HCT116 (cell line): ENCODE measurements around the gene MCOLN1. TPM values are rescaled to one million over a fixed set of nuclear protein-coding genes. Genes with fewer than 3 reads are reported as not detected.

Experiments
- ATAC-seq: fragments of 200-7000 bp; cut with Tn5 transposase; 2 replicates; pipeline ENCODE4 v1.9.1; 2020; ENCODE audit warnings: mild to moderate bottlenecking, moderate library complexity
- BruUV-seq: library from RNA; stranded (reverse); fragments of 400-500 nt; replicated peaks from 2 replicates; lab custom pipeline; 2021; lab: Mats Ljungman, UMichigan
- CTCF ChIA-PET: fragments of 300-600 bp; sonication (Branson Sonifier 250); formaldehyde crosslinking; loops from one replicate; lab custom pipeline; 2021; ENCODE audit warnings: antibody characterized with exemption; lab: Charles Lee
- POLR2A ChIA-PET: fragments of 300-600, 350-600 bp; sonication (Branson Sonifier 250); formaldehyde crosslinking; loops from one replicate; lab custom pipeline; 2021; ENCODE audit warnings: antibody characterized with exemption; lab: Charles Lee
- RAD21 ChIA-PET, 2 experiments: fragments of 300-600 bp; sonication (Branson Sonifier 250); formaldehyde crosslinking; loops; one replicate each; lab custom pipeline; 2023; ENCODE audit warnings: low total read pairs in 2 of 2; ENCODE audit not compliant: uncharacterized antibody in 2 of 2, unreplicated experiment in 2 of 2, low non-redundant PET in 1 of 2; lab: Charles Lee
- DNase-seq: peaks from one replicate; pipeline ENCODE4 v3.0.0-alpha.2; 2010; ENCODE audit warnings: low read depth, low spot score
- H2AFZ ChIP-seq: fragments of 200-600 bp; shearing (Covaris generic), sonication (generic); 2 replicates; pipeline ENCODE4 v1.6.1; 2017; ENCODE audit warnings: low read depth, mixed run types, mixed read lengths, antibody characterized with exemption, low read length; ENCODE audit not compliant: poor library complexity, severe bottlenecking
- H3K27ac ChIP-seq: 2 replicates; pipeline ENCODE4 v1.5.1; 2012; ENCODE audit warnings: low read depth, low read length
- H3K27me3 ChIP-seq: fragments of 200-600 bp; sonication (generic); 2 replicates; pipeline ENCODE4 v1.6.1; 2016; ENCODE audit warnings: mixed run types, low read length, mixed read lengths; ENCODE audit not compliant: insufficient read depth
- H3K36me3 ChIP-seq, 2 experiments: fragments of 200-500 bp in 1 of 2; fragments of 200-600 bp in 1 of 2; sonication (Bioruptor generic) in 1 of 2; sonication (generic) in 1 of 2; 2 replicates each; pipeline versions ENCODE4 v1.5.1 to v1.6.1; 2014 to 2016; ENCODE audit warnings: low read length in 2 of 2, inconsistent platforms in 1 of 2, mixed read lengths in 1 of 2, mixed run types in 1 of 2; ENCODE audit not compliant: insufficient read depth in 2 of 2, control insufficient read depth in 1 of 2
- H3K4me1 ChIP-seq, 2 experiments: fragments of 200-600 bp in 1 of 2; sonication (generic) in 1 of 2; 2 replicates each; pipeline versions ENCODE4 v1.5.1 to v1.6.1; 2012 to 2017; ENCODE audit warnings: low read length in 2 of 2, inconsistent platforms in 1 of 2, mild to moderate bottlenecking in 1 of 2, mixed read lengths in 1 of 2, mixed run types in 1 of 2, moderate library complexity in 1 of 2; ENCODE audit not compliant: insufficient read depth in 2 of 2, control insufficient read depth in 1 of 2
- H3K4me2 ChIP-seq: fragments of 200-600 bp; sonication (generic); 2 replicates; pipeline ENCODE4 v1.6.1; 2017; ENCODE audit warnings: mixed run types, low read length, mixed read lengths
- H3K4me3 ChIP-seq, 2 experiments: fragments of 200-600 bp in 1 of 2; sonication (generic) in 1 of 2; replicated peaks in 1 of 2; 2 replicates each; pipeline ENCODE4 v1.5.1; 2011 to 2016; ENCODE audit warnings: low read length in 2 of 2, control low read depth in 1 of 2, low read depth in 1 of 2, mild to moderate bottlenecking in 1 of 2, mixed read lengths in 1 of 2, mixed run types in 1 of 2
- H3K79me2 ChIP-seq: fragments of 200-600 bp; sonication (generic); 2 replicates; pipeline ENCODE4 v1.6.1; 2017; ENCODE audit warnings: mild to moderate bottlenecking, mixed run types, low read length, moderate library complexity, mixed read lengths; ENCODE audit not compliant: insufficient read depth
- H3K9ac ChIP-seq: fragments of 200-600 bp; sonication (generic); 2 replicates; pipeline ENCODE4 v1.6.1; 2016; ENCODE audit warnings: low read length, mixed read lengths
- H3K9me2 ChIP-seq: fragments of 200-600 bp; sonication (generic), shearing (Covaris generic); 2 replicates; pipeline ENCODE4 v1.6.1; 2017; ENCODE audit warnings: mixed run types, mild to moderate bottlenecking, moderate library complexity; ENCODE audit not compliant: insufficient read depth
- H3K9me3 ChIP-seq, 2 experiments: fragments of 200-500 bp in 1 of 2; fragments of 200-600 bp in 1 of 2; sonication (Bioruptor generic) in 1 of 2; sonication (generic) in 1 of 2; 2 replicates each; pipeline ENCODE4 v1.6.1; 2014 to 2017; ENCODE audit warnings: low read length in 2 of 2, mixed read lengths in 2 of 2, inconsistent platforms in 1 of 2, low read depth in 1 of 2, mild to moderate bottlenecking in 1 of 2, mixed run types in 1 of 2, moderate library complexity in 1 of 2; ENCODE audit not compliant: control insufficient read depth in 1 of 2, insufficient read depth in 1 of 2
- H4K20me1 ChIP-seq: fragments of 200-600 bp; sonication (generic), shearing (Covaris generic); 2 replicates; pipeline ENCODE4 v1.6.1; 2017; ENCODE audit warnings: mixed run types, mild to moderate bottlenecking, moderate library complexity; ENCODE audit not compliant: insufficient read depth
- CEBPB ChIP-seq: IDR thresholded peaks from 2 replicates; pipeline ENCODE4 v1.6.1; 2012; ENCODE audit warnings: low read depth
- EGR1 ChIP-seq: IDR thresholded peaks from 2 replicates; pipeline ENCODE4 v1.6.1; 2012; ENCODE audit warnings: low read depth
- EZH2 ChIP-seq: fragments of 200-600 bp; sonication (generic); IDR thresholded peaks from 2 replicates; pipeline ENCODE4 v1.6.1; 2017; ENCODE audit warnings: antibody characterized with exemption, mixed run types
- EZH2phosphoT487 ChIP-seq: fragments of 200-600 bp; IDR thresholded peaks from 2 replicates; pipeline ENCODE4 v1.6.1; 2018; ENCODE audit warnings: antibody characterized with exemption, borderline replicate concordance
- MAX ChIP-seq: IDR thresholded peaks from 2 replicates; pipeline ENCODE4 v1.6.1; 2012
- POLR2A ChIP-seq: IDR thresholded peaks from 2 replicates; pipeline ENCODE4 v1.7.0; 2011; ENCODE audit warnings: borderline replicate concordance; ENCODE audit not compliant: insufficient read depth, insufficient read length; ENCODE audit errors: extremely low read depth
- RAD21 ChIP-seq: IDR thresholded peaks from 2 replicates; pipeline ENCODE4 v1.6.1; 2012; ENCODE audit warnings: low read depth, mild to moderate bottlenecking
- SIN3A ChIP-seq: IDR thresholded peaks from 2 replicates; pipeline ENCODE4 v1.6.1; 2012; ENCODE audit warnings: low read depth
- SP1 ChIP-seq: IDR thresholded peaks from 2 replicates; pipeline ENCODE4 v1.6.1; 2012; ENCODE audit warnings: low read depth
- SRF ChIP-seq: IDR thresholded peaks from 2 replicates; pipeline ENCODE4 v1.6.1; 2012; ENCODE audit warnings: low read depth
- ZFX ChIP-seq: fragments of 450-650 bp; IDR thresholded peaks from 2 replicates; pipeline ENCODE4 v1.6.1; 2017
- intact Hi-C: fragments of 100-400 bp; cut with micrococcal nuclease; formaldehyde crosslinking; loops from 2 replicates; pipeline ENCODE4 v1.10.0; 2022
- total RNA-seq: library from RNA; stranded (reverse); gene quantifications from one replicate; pipeline ENCODE4 v1.2.1, GENCODE V29; 2021; ENCODE audit not compliant: unreplicated experiment
- TF ChIP-seq, protein P1 (sequence below), 3 experiments: fragments of 200-600 bp in 1 of 3; sonication (generic) in 1 of 3; IDR thresholded peaks in 2 of 3; conservative IDR thresholded peaks in 1 of 3; 2 replicates each; pipeline ENCODE4 v1.5.1; 2012 to 2017; ENCODE audit warnings: low read depth in 2 of 3, low read length in 2 of 3, antibody characterized with exemption in 1 of 3, borderline replicate concordance in 1 of 3, control low read depth in 1 of 3, mild to moderate bottlenecking in 1 of 3, mixed read lengths in 1 of 3, mixed run types in 1 of 3, moderate library complexity in 1 of 3; ENCODE audit not compliant: insufficient read depth in 1 of 3
- TF ChIP-seq, protein P2 (sequence below): IDR thresholded peaks from 2 replicates; pipeline ENCODE4 v1.6.1; 2011; ENCODE audit warnings: mild to moderate bottlenecking, low read length, moderate library complexity; ENCODE audit not compliant: insufficient replicate concordance; ENCODE audit errors: extremely low read depth
- TF ChIP-seq, protein P3 (sequence below): IDR thresholded peaks from 2 replicates; pipeline ENCODE4 v1.6.1; 2012
- TF ChIP-seq, protein P4 (sequence below): IDR thresholded peaks from 2 replicates; pipeline ENCODE4 v1.6.1; 2012; ENCODE audit warnings: low read depth

The MCOLN1 gene
- total RNA-seq, 1 experiment from 2014 or later, result 19.1 TPM

DNA sequence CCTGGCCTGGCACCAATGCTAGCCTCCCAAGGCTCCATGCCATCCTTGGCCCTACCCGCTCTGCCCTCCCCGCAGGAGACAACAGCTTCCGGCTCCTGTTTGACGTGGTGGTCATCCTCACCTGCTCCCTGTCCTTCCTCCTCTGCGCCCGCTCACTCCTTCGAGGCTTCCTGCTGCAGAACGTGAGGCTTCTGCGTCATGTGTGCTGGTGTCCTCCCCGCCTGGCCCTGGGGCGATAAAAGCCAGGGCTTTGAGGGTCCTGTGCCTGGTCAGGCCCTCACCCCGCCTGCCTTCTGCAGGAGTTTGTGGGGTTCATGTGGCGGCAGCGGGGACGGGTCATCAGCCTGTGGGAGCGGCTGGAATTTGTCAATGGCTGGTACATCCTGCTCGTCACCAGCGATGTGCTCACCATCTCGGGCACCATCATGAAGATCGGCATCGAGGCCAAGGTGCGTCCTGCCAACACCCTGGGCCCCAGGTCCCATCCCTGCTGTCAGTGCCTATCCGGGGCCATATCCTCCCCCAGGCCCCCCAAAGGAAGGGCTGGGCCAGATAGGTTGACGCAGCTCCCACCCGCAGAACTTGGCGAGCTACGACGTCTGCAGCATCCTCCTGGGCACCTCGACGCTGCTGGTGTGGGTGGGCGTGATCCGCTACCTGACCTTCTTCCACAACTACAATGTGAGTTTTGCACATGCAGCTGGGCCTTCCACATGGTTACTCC, 6.3 kb downstream of the MCOLN1 start (continued):
- TF ChIP-seq, protein P1, sequence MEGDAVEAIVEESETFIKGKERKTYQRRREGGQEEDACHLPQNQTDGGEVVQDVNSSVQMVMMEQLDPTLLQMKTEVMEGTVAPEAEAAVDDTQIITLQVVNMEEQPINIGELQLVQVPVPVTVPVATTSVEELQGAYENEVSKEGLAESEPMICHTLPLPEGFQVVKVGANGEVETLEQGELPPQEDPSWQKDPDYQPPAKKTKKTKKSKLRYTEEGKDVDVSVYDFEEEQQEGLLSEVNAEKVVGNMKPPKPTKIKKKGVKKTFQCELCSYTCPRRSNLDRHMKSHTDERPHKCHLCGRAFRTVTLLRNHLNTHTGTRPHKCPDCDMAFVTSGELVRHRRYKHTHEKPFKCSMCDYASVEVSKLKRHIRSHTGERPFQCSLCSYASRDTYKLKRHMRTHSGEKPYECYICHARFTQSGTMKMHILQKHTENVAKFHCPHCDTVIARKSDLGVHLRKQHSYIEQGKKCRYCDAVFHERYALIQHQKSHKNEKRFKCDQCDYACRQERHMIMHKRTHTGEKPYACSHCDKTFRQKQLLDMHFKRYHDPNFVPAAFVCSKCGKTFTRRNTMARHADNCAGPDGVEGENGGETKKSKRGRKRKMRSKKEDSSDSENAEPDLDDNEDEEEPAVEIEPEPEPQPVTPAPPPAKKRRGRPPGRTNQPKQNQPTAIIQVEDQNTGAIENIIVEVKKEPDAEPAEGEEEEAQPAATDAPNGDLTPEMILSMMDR (IDR thresholded peaks at IDR 0.05 in 2 of 3, conservative IDR thresholded peaks at IDR 0.05 in 1 of 3; ENCODE audit: borderline replicate concordance in 1 of 3, insufficient read depth in 1 of 3, low read depth in 2 of 3, low read length in 2 of 3), result no peak
- TF ChIP-seq, protein P2, sequence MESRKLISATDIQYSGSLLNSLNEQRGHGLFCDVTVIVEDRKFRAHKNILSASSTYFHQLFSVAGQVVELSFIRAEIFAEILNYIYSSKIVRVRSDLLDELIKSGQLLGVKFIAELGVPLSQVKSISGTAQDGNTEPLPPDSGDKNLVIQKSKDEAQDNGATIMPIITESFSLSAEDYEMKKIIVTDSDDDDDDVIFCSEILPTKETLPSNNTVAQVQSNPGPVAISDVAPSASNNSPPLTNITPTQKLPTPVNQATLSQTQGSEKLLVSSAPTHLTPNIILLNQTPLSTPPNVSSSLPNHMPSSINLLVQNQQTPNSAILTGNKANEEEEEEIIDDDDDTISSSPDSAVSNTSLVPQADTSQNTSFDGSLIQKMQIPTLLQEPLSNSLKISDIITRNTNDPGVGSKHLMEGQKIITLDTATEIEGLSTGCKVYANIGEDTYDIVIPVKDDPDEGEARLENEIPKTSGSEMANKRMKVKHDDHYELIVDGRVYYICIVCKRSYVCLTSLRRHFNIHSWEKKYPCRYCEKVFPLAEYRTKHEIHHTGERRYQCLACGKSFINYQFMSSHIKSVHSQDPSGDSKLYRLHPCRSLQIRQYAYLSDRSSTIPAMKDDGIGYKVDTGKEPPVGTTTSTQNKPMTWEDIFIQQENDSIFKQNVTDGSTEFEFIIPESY, result no peak
- TF ChIP-seq RAD21, result no peak
- TF ChIP-seq, protein P3, sequence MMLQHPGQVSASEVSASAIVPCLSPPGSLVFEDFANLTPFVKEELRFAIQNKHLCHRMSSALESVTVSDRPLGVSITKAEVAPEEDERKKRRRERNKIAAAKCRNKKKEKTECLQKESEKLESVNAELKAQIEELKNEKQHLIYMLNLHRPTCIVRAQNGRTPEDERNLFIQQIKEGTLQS, result no peak

GRCh38 chr19:7529246-7529600, 6.8 kb downstream of the MCOLN1 start:
- ATAC-seq, result no peak
- Histone ChIP-seq H3K9me3 (no peaks in the 10 kb centered on the region), H3K4me3 (no peak overlapping the region), H3K9me2 (no peaks in the 10 kb centered on the region), H3K79me2 (no peaks in the 10 kb centered on the region), H2AFZ (no peak overlapping the region), H3K27ac (no peak overlapping the region), H3K9ac (no peak overlapping the region), H3K4me1 (peaks cover 4 to 13% of the 10 kb centered on the region in 2 experiments; a peak in 2 of 4 replicates), H3K27me3 (no peaks in the 10 kb centered on the region), H3K36me3 (no peaks in the 10 kb centered on the region), H4K20me1 (no peaks in the 10 kb centered on the region), H3K4me2 (no peak overlapping the region)
- intact Hi-C loops, result no loop called here
- RAD21 ChIA-PET, result no interaction called here
- CTCF ChIA-PET, result no interaction called here
- DNase-seq, result no peak
- BruUV-seq, result no TSS peak
- POLR2A ChIA-PET, result no interaction called here
- TF ChIP-seq, protein P4, sequence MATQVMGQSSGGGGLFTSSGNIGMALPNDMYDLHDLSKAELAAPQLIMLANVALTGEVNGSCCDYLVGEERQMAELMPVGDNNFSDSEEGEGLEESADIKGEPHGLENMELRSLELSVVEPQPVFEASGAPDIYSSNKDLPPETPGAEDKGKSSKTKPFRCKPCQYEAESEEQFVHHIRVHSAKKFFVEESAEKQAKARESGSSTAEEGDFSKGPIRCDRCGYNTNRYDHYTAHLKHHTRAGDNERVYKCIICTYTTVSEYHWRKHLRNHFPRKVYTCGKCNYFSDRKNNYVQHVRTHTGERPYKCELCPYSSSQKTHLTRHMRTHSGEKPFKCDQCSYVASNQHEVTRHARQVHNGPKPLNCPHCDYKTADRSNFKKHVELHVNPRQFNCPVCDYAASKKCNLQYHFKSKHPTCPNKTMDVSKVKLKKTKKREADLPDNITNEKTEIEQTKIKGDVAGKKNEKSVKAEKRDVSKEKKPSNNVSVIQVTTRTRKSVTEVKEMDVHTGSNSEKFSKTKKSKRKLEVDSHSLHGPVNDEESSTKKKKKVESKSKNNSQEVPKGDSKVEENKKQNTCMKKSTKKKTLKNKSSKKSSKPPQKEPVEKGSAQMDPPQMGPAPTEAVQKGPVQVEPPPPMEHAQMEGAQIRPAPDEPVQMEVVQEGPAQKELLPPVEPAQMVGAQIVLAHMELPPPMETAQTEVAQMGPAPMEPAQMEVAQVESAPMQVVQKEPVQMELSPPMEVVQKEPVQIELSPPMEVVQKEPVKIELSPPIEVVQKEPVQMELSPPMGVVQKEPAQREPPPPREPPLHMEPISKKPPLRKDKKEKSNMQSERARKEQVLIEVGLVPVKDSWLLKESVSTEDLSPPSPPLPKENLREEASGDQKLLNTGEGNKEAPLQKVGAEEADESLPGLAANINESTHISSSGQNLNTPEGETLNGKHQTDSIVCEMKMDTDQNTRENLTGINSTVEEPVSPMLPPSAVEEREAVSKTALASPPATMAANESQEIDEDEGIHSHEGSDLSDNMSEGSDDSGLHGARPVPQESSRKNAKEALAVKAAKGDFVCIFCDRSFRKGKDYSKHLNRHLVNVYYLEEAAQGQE, result no peak
- TF ChIP-seq EGR1, result no peak
- TF ChIP-seq SP1, result no peak
- TF ChIP-seq MAX, result no peak
- TF ChIP-seq CEBPB, result no peak
- no peak for TF ChIP-seq POLR2A
- TF ChIP-seq ZFX, result no peak
- TF ChIP-seq, protein P2, result no peak
- TF ChIP-seq SIN3A, result no peak
- TF ChIP-seq SRF, result no peak
- TF ChIP-seq EZH2phosphoT487, result no peak
- no peak for TF ChIP-seq EZH2
